Embryonic facial prominence (tissue), 1 donor: ENCODE results near the gene CENPA.
"Not testable (repeated sequence)": the region's sequence is repeated elsewhere in the genome, so short reads cannot be mapped to it uniquely, and the experiment has no call there.

Source experiments
- DNase-seq: peaks from one replicate; pipeline ENCODE4 v3.0.0-alpha.2; 2016; ENCODE audit errors: extremely low spot score

CENPA gene

DNA sequence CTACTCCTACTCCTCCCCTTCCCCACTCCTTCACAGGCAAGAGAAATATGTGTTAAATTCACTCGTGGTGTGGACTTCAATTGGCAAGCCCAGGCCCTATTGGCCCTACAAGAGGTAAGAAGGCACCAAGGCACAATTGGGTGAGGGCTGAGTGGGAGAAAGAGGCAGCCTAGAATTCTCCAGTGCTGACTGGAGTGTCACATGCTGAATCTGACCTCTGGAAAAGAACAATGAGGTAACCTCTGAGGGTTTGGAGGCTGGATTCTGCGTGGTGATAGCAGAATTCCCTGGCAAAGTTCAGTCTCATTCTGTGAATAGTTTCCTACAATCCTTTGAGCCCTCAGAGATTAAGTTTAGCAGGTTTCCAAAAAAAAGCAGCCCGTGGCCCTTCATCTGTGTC is 6.9 kb downstream of the CENPA start:
- DNase-seq: no peak

GRCh38 chr2:26793518-26793917 is 7.7 kb downstream of the CENPA start:
- DNase-seq: no peak

GRCh38 chr2:26795135-26795534 is 9.3 kb downstream of the CENPA start:
- not testable (repeated sequence) for DNase-seq

DNA sequence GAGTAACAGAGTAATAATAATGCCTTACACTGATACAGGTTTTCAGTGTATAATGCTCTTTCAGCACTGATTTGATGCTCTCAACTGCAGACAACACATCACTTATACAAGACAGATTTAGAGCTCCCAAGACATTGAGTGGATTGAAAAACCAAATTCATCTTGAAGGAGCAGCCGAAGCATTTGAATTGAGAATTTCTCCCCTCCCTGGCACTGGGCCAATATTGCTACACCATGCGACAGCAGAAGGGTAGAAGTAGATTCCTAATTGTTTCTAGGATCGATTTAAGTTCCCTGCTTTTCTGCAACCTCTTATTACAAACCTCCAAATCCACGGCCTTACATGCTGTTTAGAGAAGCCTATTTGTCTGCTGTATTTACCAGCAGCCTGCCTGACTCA is 15.5 kb downstream of the CENPA start:
- DNase-seq: no peak

- no peak for DNase-seq
Measured at GRCh38 chr2:26801796-26802195, 15.9 kb downstream of the CENPA start.

DNA sequence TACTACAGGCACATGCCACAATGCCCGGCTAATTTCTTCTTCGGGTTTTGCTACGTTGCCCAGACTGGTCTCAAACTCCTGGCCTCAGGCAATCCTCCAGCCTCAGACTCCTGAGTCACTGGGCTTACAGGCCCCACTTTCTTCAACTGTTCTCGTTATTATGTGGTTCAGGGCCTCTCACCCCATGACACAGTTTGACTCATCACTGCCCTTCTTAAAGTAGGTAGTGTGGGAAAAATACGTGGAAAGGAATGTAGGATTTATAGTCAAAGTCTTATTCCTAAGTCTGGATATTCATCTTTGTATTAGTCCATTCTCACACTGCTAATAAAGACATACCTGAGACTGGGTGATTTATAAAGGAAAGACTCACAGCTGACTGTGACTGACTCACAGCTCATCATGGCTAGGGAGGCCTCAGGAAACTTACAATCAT is 19.4 kb downstream of the CENPA start:
- no peak for DNase-seq

GRCh38 chr2:26807788-26808460 is 22.1 kb downstream of the CENPA start:
- DNase-seq: no peak

- DNase-seq: no peak
Measured at GRCh38 chr2:26809211-26809610, 23.4 kb downstream of the CENPA start.

- DNase-seq: no peak
Measured at GRCh38 chr2:26809876-26810577, 24.2 kb downstream of the CENPA start.

DNA sequence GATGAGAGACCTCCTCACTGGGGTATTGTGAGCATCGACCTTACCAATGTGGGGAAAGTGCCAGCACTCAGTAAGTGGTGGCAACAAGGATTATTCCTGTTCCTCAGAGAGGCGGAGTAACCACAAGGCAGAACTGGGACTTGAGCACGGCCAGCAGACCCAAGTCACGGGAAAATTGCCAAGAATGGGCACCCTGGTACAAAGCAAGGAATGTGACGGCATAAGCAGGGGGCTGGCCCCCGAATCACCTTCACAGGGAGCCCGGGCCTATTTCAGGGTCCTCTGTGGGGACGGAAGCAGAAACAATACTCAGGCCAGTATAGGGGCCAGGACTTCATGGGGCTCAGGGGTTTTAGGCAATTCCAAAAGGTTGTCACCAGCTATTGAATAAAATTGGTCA is 25.4 kb downstream of the CENPA start:
- DNase-seq: no peak

GRCh38 chr2:26811791-26812694 is 26.2 kb downstream of the CENPA start:
- no peak for DNase-seq

- DNase-seq: no peak
Measured at GRCh38 chr2:26812731-26813130, 26.9 kb downstream of the CENPA start.

DNA sequence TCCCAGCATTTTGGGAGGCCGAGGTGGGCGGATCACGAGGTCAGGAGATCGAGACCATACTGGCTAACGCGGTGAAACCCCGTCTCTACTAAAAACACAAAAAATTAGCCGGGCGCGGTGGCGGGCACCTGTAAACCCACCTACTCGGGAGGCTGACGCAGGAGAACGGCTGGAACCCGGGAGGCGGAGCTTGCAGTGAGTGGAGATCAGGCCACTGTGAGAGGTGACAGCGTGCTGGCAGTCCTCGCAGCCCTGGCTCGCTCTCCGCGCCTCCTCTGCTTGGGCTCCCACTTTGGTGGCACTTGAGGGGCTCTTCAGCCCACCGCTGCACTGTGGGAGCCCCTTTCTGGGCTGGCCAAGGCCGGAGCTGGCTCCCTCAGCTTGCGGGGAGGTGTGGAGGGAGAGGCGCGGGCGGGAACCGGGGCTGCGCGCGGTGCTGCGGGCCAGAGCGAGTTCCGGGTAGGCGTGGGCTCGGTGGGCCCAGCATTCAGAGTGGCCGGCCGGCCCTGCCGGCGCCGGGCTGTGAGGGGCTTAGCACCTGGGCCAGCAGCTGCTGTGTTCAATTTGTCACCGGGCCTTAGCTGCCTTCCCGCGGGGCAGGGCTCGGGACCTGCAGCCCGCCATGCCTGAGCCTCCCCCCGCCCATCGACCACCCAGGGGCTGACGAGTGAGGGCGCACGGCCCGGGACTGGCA is 28.4 kb downstream of the CENPA start:
- not testable (repeated sequence) for DNase-seq

GRCh38 chr2:26816893-26817292 is 31.0 kb downstream of the CENPA start:
- DNase-seq: no peak

- no peak for DNase-seq
Measured at GRCh38 chr2:26818255-26818654, 32.4 kb downstream of the CENPA start.

- DNase-seq: no peak
Measured at GRCh38 chr2:26818972-26819371, 33.1 kb downstream of the CENPA start.

GRCh38 chr2:26820932-26821331 is 35.1 kb downstream of the CENPA start:
- no peak for DNase-seq

DNA sequence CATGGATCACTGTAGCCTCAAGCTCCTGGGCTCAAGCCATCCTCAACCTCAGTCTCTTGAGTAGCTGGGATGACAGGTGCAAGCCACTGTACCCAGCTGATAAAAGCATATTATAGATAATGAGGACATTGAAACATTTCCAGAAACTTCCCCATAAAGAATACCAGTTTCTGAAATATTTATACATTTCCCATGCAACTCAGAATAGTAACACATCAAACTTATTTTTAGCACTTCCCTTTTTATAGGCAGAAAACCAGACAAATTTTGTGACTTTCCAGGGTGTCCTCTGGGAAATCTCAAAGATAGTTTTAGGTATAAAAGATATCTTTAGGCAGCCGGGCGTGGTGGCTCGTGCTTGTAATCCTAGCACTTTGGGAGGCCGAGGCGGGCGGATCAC is 37.0 kb downstream of the CENPA start:
- no peak for DNase-seq

DNA sequence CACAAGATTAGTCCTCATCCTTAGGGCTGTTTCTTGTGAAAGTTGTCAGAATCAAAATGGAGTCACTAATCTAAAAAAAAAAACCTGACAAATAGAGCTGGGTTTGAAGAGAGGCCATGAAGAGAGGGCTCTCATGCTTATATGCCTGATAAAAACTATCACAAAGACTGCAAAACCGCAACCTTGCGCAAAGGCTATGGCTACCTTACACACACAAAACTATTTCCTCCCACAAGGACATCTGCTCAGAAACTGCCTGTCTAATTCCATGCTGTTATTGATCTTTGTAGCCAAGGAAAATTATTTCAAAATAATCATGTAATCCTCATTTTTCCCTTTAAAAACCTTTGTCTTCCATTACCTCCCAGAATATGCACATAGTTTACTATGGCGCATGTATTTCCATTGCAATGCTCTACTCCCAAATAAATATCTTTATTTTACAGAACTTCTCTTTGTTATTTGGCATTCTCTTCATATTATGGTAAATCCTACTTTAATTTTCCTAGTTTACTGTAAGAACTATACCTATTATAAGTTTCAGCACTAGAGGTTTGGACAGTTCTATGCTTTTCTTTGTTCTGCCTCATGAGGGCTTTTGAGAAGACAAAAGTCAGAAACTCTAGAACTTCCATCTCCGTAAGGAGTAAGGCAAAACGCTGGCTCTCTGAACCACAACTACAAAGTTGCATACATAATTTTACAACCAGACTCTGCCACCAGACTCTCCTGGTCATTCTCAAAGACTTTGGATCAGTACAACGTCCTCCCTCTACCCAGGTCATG is 52.5 kb downstream of the CENPA start:
- DNase-seq: no peak

DNA sequence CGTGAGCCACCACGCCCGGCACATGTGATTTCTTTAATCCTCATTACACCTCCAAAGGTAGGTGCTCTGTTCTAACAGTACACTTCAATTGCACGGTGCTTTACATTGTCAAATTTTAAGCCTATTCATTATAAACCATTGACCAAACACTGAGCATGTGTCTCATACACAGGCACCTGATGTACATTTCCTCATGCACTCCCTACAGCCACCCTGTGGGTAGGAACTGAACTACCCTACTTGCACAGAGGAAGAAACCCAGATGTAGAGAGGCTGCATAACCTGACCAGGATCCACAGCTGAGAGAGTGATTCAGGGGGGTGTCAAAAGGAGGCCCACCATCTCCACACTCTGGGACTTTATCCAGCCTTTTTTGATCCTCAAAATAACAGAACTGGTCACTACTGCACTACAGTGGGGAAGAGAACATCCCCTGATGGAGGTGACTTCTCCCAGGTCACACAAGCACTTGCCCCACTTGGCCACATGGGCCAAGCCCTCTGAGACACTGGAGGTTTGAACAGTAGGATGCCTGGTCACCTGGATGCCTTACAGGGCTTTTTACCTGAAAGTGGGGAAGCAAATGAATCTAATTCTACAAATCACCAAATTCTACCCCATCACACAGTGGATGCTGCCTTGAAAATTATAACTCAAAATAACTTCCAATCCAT is 55.2 kb downstream of the CENPA start:
- no peak for DNase-seq

GRCh38 chr2:26843041-26843440 is 57.2 kb downstream of the CENPA start:
- DNase-seq: no peak
